CD8-positive, alpha-beta memory T cell (primary cell): ENCODE measurements around the gene BACH2. TPM values are rescaled to one million over a fixed set of nuclear protein-coding genes. Genes with fewer than 3 reads are reported as not detected.

Experiments used
- CTCF ChIA-PET: fragments of 350-600 bp; sonication (Branson Sonifier 250); formaldehyde crosslinking; loops from one replicate; lab custom pipeline; 2021; ENCODE audit warnings: antibody characterized with exemption; lab: Charles Lee
- POLR2A ChIA-PET: fragments of 350-600 bp; sonication (Branson Sonifier 250); formaldehyde crosslinking; loops from one replicate; lab custom pipeline; 2021; ENCODE audit warnings: antibody characterized with exemption; lab: Charles Lee
- DNase-seq, 5 donors: peaks; one replicate each; pipeline versions ENCODE4 v3.0.0 to v3.0.0-alpha.2; 2020 to 2022; ENCODE audit warnings: mixed read lengths in 1 of 5
- H3K27ac ChIP-seq: one replicate; pipeline ENCODE4 v1.7.0; 2013; ENCODE audit warnings: low read depth, mild to moderate bottlenecking, low read length, moderate library complexity
- H3K27me3 ChIP-seq: 2 replicates; pipeline ENCODE4 v1.7.0; 2013; ENCODE audit warnings: low read length, mild to moderate bottlenecking; ENCODE audit not compliant: insufficient read depth, poor library complexity, severe bottlenecking
- H3K36me3 ChIP-seq: 2 replicates; pipeline ENCODE4 v1.7.0; 2013; ENCODE audit warnings: mild to moderate bottlenecking, low read length, moderate library complexity; ENCODE audit not compliant: insufficient read depth
- H3K4me1 ChIP-seq: 2 replicates; pipeline ENCODE4 v1.7.0; 2013; ENCODE audit warnings: mild to moderate bottlenecking, low read length, moderate library complexity; ENCODE audit not compliant: insufficient read depth
- H3K4me3 ChIP-seq: 2 replicates; pipeline ENCODE4 v1.7.0; 2013; ENCODE audit warnings: mild to moderate bottlenecking, low read length
- H3K9me3 ChIP-seq: 2 replicates; pipeline ENCODE4 v1.7.0; 2013; ENCODE audit warnings: mild to moderate bottlenecking, low read length
- H3K27ac Mint-ChIP-seq, 8 donors: one replicate each; pipeline ENCODE4 v1.8.0; 2020 to 2021; ENCODE audit warnings: mixed read lengths in 8 of 8, mild to moderate bottlenecking in 6 of 8, inconsistent platforms in 3 of 8, moderate library complexity in 3 of 8
- H3K27me3 Mint-ChIP-seq, 2 donors: one replicate each; pipeline ENCODE4 v1.8.0; 2020 to 2021; ENCODE audit warnings: mixed read lengths in 2 of 2, mild to moderate bottlenecking in 1 of 2, moderate library complexity in 1 of 2
- H3K36me3 Mint-ChIP-seq, 3 donors: one replicate each; pipeline ENCODE4 v1.8.0; 2020 to 2021; ENCODE audit warnings: mixed read lengths in 3 of 3, inconsistent platforms in 1 of 3, mild to moderate bottlenecking in 1 of 3
- H3K4me1 Mint-ChIP-seq, 3 donors: one replicate each; pipeline ENCODE4 v1.8.0; 2020 to 2021; ENCODE audit warnings: mixed read lengths in 3 of 3, inconsistent platforms in 1 of 3, mild to moderate bottlenecking in 1 of 3
- H3K4me3 Mint-ChIP-seq, 7 donors: one replicate each; pipeline ENCODE4 v1.8.0; 2020 to 2021; ENCODE audit warnings: mixed read lengths in 7 of 7, mild to moderate bottlenecking in 6 of 7, moderate library complexity in 4 of 7, inconsistent platforms in 2 of 7
- H3K9me3 Mint-ChIP-seq, 5 donors: one replicate each; pipeline ENCODE4 v1.8.0; 2020 to 2022; ENCODE audit warnings: mixed read lengths in 5 of 5, mild to moderate bottlenecking in 3 of 5, moderate library complexity in 2 of 5, inconsistent platforms in 1 of 5
- polyA plus RNA-seq: library from polyadenylated mRNA; unstranded; fragments of 300-500 nt; fragmentation: Illumina TruSeq; gene quantifications from one replicate; pipeline ENCODE4 v1.2.3, GENCODE V29; 2021
- total RNA-seq, 2 experiments: library from RNA; stranded (reverse); gene quantifications; one replicate each; pipeline ENCODE4 v1.2.3, GENCODE V29; 2021

Gene BACH2
- total and polyA plus RNA-seq, 3 experiments from 2014 or later, result 7.4 to 41.8 (median 39.9) TPM

- Histone ChIP-seq H3K27me3 (no peaks in the 10 kb centered on the region), H3K9me3 (no peaks in the 10 kb centered on the region), H3K4me1 (peaks cover 6% of the 10 kb centered on the region), H3K27ac (no peak overlapping the region), H3K36me3 (peaks cover 3% of the 10 kb centered on the region), H3K4me3 (no peak overlapping the region)
- Mint-ChIP-seq H3K27me3 (no peaks in the 10 kb centered on the region), H3K27ac (peak overlapping the region in 1 of 8 donors; percentile 75), H3K9me3 (no peaks in the 10 kb centered on the region), H3K36me3 (peaks cover 0 to 33% (median 2%) of the 10 kb centered on the region in 3 donors), H3K4me3 (no peak overlapping the region), H3K4me1 (peaks cover 20 to 31% (median 30%) of the 10 kb centered on the region in 3 donors)
- ChIA-PET CTCF (interaction anchor here (1.0 kb wide), 1 partner anchor 13 kb away, joined by 3 read pairs; no protein-coding TSS in a partner anchor), POLR2A (no interaction called here)
- no peak for DNase-seq
Observed at GRCh38 chr6:89927791-89928550, 368.7 kb downstream of the BACH2 start.

- H3K4me3 Mint-ChIP-seq, result no peak overlapping the region
- peaks cover 0 to 26% (median 2%) of the 10 kb centered on the region in 3 donors for H3K36me3 Mint-ChIP-seq
- Histone ChIP-seq H3K27ac (no peak overlapping the region), H3K36me3 (peaks cover 3% of the 10 kb centered on the region), H3K4me3 (no peak overlapping the region), H3K4me1 (peaks cover 6% of the 10 kb centered on the region), H3K27me3 (no peaks in the 10 kb centered on the region), H3K9me3 (no peaks in the 10 kb centered on the region)
- H3K4me1 Mint-ChIP-seq, result peaks cover 20 to 31% (median 30%) of the 10 kb centered on the region in 3 donors
- POLR2A ChIA-PET, result no interaction called here
- CTCF ChIA-PET, result no interaction called here
- H3K27me3 Mint-ChIP-seq, result peaks cover 0 to 3% of the 10 kb centered on the region in 2 donors
- no peak for DNase-seq
- H3K9me3 Mint-ChIP-seq, result no peaks in the 10 kb centered on the region
- H3K27ac Mint-ChIP-seq, result peak overlapping the region in 1 of 8 donors; percentile 36
Observed at GRCh38 chr6:89927264-89927663, 369.4 kb downstream of the BACH2 start.

- Histone ChIP-seq H3K36me3 (no peaks in the 10 kb centered on the region), H3K27ac (no peak overlapping the region), H3K4me1 (peaks cover 6% of the 10 kb centered on the region), H3K9me3 (no peaks in the 10 kb centered on the region), H3K4me3 (no peak overlapping the region), H3K27me3 (no peaks in the 10 kb centered on the region)
- no peaks in the 10 kb centered on the region for H3K9me3 Mint-ChIP-seq
- peaks cover 0 to 15% (median 2%) of the 10 kb centered on the region in 3 donors for H3K36me3 Mint-ChIP-seq
- H3K4me3 Mint-ChIP-seq, result no peak overlapping the region
- ChIA-PET POLR2A (no interaction called here), CTCF (no interaction called here)
- H3K27ac Mint-ChIP-seq, result no peak overlapping the region
- peaks cover 20 to 31% (median 30%) of the 10 kb centered on the region in 3 donors for H3K4me1 Mint-ChIP-seq
- H3K27me3 Mint-ChIP-seq, result peaks cover under 1 to 5% of the 10 kb centered on the region in 2 donors
- no peak for DNase-seq
Observed at GRCh38 chr6:89925826-89926225, 370.8 kb downstream of the BACH2 start.

- Mint-ChIP-seq H3K27me3 (peaks cover 5 to 6% of the 10 kb centered on the region in 2 donors), H3K4me3 (no peak overlapping the region), H3K9me3 (no peaks in the 10 kb centered on the region), H3K4me1 (peaks cover 14 to 25% (median 22%) of the 10 kb centered on the region in 3 donors), H3K36me3 (peaks cover 0 to 10% (median 3%) of the 10 kb centered on the region in 3 donors), H3K27ac (no peak overlapping the region)
- CTCF ChIA-PET, result no interaction called here
- H3K27ac ChIP-seq, result no peak overlapping the region
- no peak overlapping the region for H3K4me3 ChIP-seq
- POLR2A ChIA-PET, result no interaction called here
- DNase-seq, result no peak
- H3K4me1 ChIP-seq, result no peaks in the 10 kb centered on the region
- no peaks in the 10 kb centered on the region for H3K36me3 ChIP-seq
- H3K27me3 ChIP-seq, result no peaks in the 10 kb centered on the region
- no peaks in the 10 kb centered on the region for H3K9me3 ChIP-seq
Observed at GRCh38 chr6:89924231-89924630, 372.4 kb downstream of the BACH2 start.

GRCh38 chr6:89921691-89922090 lies 375.0 kb downstream of the BACH2 start:
- no peaks in the 10 kb centered on the region for H3K27me3 ChIP-seq
- Mint-ChIP-seq H3K4me1 (peaks cover 10 to 14% (median 12%) of the 10 kb centered on the region in 3 donors), H3K9me3 (peaks cover 4 to 9% (median 7%) of the 10 kb centered on the region in 5 donors), H3K4me3 (no peak overlapping the region), H3K27me3 (peaks cover 6 to 10% of the 10 kb centered on the region in 2 donors), H3K27ac (no peak overlapping the region), H3K36me3 (peaks cover 0 to 9% (median 4%) of the 10 kb centered on the region in 3 donors)
- H3K36me3 ChIP-seq, result no peaks in the 10 kb centered on the region
- H3K4me1 ChIP-seq, result no peaks in the 10 kb centered on the region
- H3K9me3 ChIP-seq, result peaks cover 4% of the 10 kb centered on the region
- H3K4me3 ChIP-seq, result no peak overlapping the region
- POLR2A ChIA-PET, result no interaction called here
- DNase-seq, result no peak
- CTCF ChIA-PET, result interaction anchor here (2.0 kb wide), 1 partner anchor 9 kb away, joined by 5 read pairs; no protein-coding TSS in a partner anchor
- H3K27ac ChIP-seq, result no peak overlapping the region

- Histone ChIP-seq H3K4me3 (no peak overlapping the region), H3K36me3 (no peaks in the 10 kb centered on the region), H3K27ac (no peak overlapping the region), H3K27me3 (no peaks in the 10 kb centered on the region), H3K9me3 (peaks cover 4% of the 10 kb centered on the region), H3K4me1 (no peaks in the 10 kb centered on the region)
- H3K4me1 Mint-ChIP-seq, result peaks cover 7 to 9% (median 7%) of the 10 kb centered on the region in 3 donors
- peaks cover 6 to 15% of the 10 kb centered on the region in 2 donors for H3K27me3 Mint-ChIP-seq
- no peak for DNase-seq
- no peak overlapping the region for H3K4me3 Mint-ChIP-seq
- peaks cover under 1 to 14% (median 5%) of the 10 kb centered on the region in 3 donors for H3K36me3 Mint-ChIP-seq
- CTCF ChIA-PET, result interaction anchor here (2.0 kb wide), 1 partner anchor 10 kb away, joined by 5 read pairs; no protein-coding TSS in a partner anchor
- H3K27ac Mint-ChIP-seq, result no peak overlapping the region
- peaks cover 9 to 14% (median 11%) of the 10 kb centered on the region in 5 donors for H3K9me3 Mint-ChIP-seq
- POLR2A ChIA-PET, result no interaction called here
Observed at GRCh38 chr6:89921197-89921596, 375.4 kb downstream of the BACH2 start.

GRCh38 chr6:89917801-89918366 lies 378.8 kb downstream of the BACH2 start:
- Mint-ChIP-seq H3K9me3 (peaks cover 16 to 24% (median 20%) of the 10 kb centered on the region in 5 donors), H3K4me1 (no peaks in the 10 kb centered on the region), H3K4me3 (no peak overlapping the region), H3K27ac (no peak overlapping the region), H3K36me3 (peaks cover 2 to 23% (median 7%) of the 10 kb centered on the region in 3 donors), H3K27me3 (peaks cover 7 to 34% of the 10 kb centered on the region in 2 donors)
- H3K4me1 ChIP-seq, result no peaks in the 10 kb centered on the region
- no peak for DNase-seq
- no peak overlapping the region for H3K4me3 ChIP-seq
- H3K27me3 ChIP-seq, result no peaks in the 10 kb centered on the region
- CTCF ChIA-PET, result interaction anchor here (0.9 kb wide), 1 partner anchor 563 kb away, joined by 3 read pairs; no protein-coding TSS in a partner anchor
- POLR2A ChIA-PET, result no interaction called here
- peaks cover 4% of the 10 kb centered on the region for H3K9me3 ChIP-seq
- H3K36me3 ChIP-seq, result no peaks in the 10 kb centered on the region
- no peak overlapping the region for H3K27ac ChIP-seq

GRCh38 chr6:89917216-89917615 lies 379.4 kb downstream of the BACH2 start:
- Mint-ChIP-seq H3K36me3 (peaks cover 2 to 23% (median 7%) of the 10 kb centered on the region in 3 donors), H3K4me3 (no peak overlapping the region), H3K27ac (no peak overlapping the region), H3K27me3 (peaks cover 4 to 34% of the 10 kb centered on the region in 2 donors), H3K4me1 (no peaks in the 10 kb centered on the region), H3K9me3 (peaks cover 16 to 24% (median 20%) of the 10 kb centered on the region in 5 donors)
- Histone ChIP-seq H3K36me3 (no peaks in the 10 kb centered on the region), H3K27me3 (no peaks in the 10 kb centered on the region), H3K4me3 (no peak overlapping the region), H3K4me1 (no peaks in the 10 kb centered on the region), H3K27ac (no peak overlapping the region), H3K9me3 (peaks cover 4% of the 10 kb centered on the region)
- DNase-seq, result no peak
- POLR2A ChIA-PET, result no interaction called here
- CTCF ChIA-PET, result no interaction called here
